ENCODE data around the gene SORCS2.

SORCS2 gene

DNA sequence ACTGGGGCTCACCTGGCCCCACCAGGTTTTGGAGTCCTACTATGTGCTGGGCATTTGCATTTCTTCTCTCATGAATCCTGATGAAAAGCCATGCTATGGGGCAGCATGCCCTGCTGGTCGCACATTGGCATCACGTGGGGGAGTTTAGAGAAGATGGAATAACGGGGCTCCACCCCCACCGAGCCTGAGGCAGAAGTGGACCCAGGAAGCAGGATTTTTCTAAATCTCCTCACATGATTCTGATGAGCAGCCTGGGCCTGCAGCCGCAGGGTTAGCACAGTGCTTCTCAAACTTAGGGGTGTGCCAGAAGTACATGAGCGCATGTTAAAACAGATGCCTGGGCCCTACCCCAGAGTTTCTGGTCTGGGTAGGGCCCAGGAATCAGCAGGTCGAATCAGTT, 4.6 kb upstream of the SORCS2 start:
- Histone ChIP-seq H3K4me3 (ENCODE audit: low read depth, low read length) (no peak overlapping the region), H3K27ac (no peak overlapping the region), H3K27me3 (replicated peaks) (peaks cover 24% of the 10 kb centered on the region), H3K36me3 (replicated peaks) (no peaks in the 10 kb centered on the region)
- in situ Hi-C loops (cut with HindIII; ENCODE audit: low pct_ligation_motif_present, low sequenced_read_pairs) = no loop called here
- TF ChIP-seq, protein P1, sequence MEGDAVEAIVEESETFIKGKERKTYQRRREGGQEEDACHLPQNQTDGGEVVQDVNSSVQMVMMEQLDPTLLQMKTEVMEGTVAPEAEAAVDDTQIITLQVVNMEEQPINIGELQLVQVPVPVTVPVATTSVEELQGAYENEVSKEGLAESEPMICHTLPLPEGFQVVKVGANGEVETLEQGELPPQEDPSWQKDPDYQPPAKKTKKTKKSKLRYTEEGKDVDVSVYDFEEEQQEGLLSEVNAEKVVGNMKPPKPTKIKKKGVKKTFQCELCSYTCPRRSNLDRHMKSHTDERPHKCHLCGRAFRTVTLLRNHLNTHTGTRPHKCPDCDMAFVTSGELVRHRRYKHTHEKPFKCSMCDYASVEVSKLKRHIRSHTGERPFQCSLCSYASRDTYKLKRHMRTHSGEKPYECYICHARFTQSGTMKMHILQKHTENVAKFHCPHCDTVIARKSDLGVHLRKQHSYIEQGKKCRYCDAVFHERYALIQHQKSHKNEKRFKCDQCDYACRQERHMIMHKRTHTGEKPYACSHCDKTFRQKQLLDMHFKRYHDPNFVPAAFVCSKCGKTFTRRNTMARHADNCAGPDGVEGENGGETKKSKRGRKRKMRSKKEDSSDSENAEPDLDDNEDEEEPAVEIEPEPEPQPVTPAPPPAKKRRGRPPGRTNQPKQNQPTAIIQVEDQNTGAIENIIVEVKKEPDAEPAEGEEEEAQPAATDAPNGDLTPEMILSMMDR (IDR thresholded peaks at IDR 0.05; ENCODE audit: low read depth, low read length, missing control alignments) = no peak
- no peak for DNase-seq

DNA sequence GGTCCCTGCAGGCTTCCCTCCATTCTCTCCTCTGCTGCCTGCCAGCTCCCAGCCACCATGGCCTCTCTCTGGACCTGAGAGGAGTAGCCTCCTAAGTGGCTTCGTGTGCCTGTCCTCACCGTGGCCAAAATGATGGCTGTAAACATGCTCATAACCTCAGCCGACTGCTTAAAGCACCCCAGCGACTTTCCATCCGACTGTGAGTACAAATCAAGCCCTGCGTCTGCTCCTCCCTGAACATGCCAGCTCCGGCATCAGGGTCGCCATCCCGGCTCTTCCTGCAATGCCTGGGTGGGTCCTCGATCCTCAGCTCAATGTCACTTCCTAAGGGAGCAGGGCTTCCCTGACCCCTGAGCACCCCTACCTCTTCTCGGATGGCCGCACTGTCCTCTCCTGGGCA, 3.3 kb upstream of the SORCS2 start:
- Histone ChIP-seq H3K4me3 (ENCODE audit: low read depth, low read length) (no peak overlapping the region), H3K36me3 (replicated peaks) (no peaks in the 10 kb centered on the region), H3K27me3 (replicated peaks) (peaks cover 36% of the 10 kb centered on the region), H3K27ac (no peak overlapping the region)
- in situ Hi-C loops (cut with HindIII; ENCODE audit: low pct_ligation_motif_present, low sequenced_read_pairs) = no loop called here
- DNase-seq = no peak
- TF ChIP-seq, protein P1 (IDR thresholded peaks at IDR 0.05; ENCODE audit: low read depth, low read length, missing control alignments) = no peak

DNA sequence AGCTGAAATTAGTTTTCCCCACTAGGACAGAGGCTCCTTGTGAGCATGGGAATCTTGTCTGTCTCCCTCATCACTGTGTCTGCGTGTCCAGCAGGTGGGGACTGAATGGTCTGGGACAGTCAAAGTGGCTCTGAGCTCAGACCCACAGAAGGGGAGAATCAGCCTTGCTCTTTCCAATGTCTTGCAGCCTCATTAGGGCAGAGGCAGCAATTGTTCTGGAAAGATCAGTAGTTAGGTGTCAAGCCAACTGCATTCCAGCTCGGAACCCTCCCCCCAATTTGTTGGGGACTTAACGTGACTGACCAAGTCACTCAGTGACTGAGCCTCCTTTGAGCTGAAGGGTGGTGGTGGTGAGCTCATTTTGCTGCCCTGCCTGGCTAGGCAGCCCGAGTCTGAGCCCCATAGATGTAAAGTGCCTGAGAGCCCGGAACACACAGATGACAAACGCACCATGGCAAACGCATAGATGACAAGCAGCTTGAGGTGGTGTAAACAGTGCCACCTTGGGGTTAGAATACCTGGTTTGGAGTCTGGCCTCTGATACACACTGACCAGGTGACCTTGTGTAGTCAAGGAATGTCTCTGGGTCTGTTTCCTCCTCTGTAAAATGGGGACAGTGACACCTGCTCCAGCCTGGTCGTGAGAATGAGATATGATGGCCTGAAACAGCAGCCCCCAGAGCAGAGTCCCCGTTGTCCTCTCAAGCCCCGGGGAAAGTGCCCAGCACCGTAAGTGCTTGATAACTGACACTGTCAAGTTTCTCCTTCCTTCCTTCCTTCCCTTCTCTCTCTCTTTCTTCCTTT, 2.7 kb upstream of the SORCS2 start:
- Histone ChIP-seq H3K4me3 (ENCODE audit: low read depth, low read length) (no peak overlapping the region), H3K27me3 (replicated peaks) (peaks cover 38% of the 10 kb centered on the region), H3K36me3 (replicated peaks) (no peaks in the 10 kb centered on the region), H3K27ac (no peak overlapping the region)
- TF ChIP-seq, protein P1 (IDR thresholded peaks at IDR 0.05; ENCODE audit: low read depth, low read length, missing control alignments) = peak; percentile 8
- in situ Hi-C loops (cut with HindIII; ENCODE audit: low pct_ligation_motif_present, low sequenced_read_pairs) = no loop called here
- no peak for DNase-seq

DNA sequence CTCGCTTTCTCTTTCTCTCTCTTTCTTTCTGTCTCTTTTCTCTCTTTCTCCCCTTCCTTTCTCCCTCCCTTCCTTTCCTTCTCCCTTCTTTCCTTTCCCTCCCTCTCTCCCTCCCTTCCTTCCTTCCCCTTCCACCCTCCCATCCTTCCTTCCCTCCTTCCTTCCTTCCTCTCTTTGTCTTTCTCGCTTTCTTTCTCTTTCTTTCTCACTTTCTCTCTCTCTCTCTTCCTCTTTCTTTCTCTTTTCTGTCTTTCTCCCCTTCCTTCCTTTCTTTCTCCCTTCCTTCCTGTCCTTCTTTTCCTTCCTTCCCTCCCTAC, 2.1 kb upstream of the SORCS2 start:
- no peak for DNase-seq
- in situ Hi-C loops (cut with HindIII; ENCODE audit: low pct_ligation_motif_present, low sequenced_read_pairs) = no loop called here
- Histone ChIP-seq H3K27ac (no peak overlapping the region), H3K36me3 (replicated peaks) (no peaks in the 10 kb centered on the region), H3K27me3 (replicated peaks) (peaks cover 39% of the 10 kb centered on the region), H3K4me3 (ENCODE audit: low read depth, low read length) (no peak overlapping the region)
- TF ChIP-seq, protein P1 (IDR thresholded peaks at IDR 0.05; ENCODE audit: low read depth, low read length, missing control alignments) = no peak

DNA sequence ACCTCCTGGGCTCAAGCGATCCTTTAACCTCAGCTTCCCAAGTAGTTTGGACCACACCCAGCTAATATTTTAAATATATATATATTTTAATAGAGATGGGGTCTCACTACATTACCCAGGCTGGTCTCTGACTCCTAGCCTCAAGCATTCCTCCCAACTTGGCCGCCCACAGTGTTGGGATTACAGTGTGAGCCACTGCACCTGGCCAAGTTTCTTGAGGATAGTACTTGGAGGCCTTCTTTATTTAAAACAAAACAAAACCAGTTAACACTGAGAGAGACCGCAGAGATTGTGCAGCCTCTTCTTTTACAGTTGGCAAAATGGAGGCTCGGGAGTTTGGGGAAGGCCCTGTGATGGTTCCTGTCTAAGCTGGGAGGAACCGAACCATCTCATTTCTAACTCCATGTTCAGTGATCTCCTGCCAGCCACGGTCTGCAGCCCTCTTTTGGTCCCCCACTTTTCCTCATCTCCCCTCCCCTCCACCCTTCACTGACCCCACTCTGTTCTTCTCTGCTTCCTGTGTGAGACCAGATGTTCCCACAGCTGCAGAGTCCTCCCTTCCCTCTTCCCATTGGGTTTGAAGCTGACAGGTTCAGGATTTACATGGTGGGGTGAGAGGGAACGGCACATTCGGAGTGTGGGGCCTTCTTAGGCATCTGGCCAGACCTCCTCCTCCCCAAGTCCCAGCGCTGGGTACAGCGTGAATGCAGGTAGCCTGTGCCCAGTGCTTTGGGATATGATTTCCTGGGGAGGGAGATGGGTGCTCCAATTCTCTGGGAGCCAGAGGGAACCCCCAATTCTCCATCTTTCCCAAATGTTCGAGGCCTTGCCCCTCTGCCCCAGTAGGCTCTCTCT, 1.4 kb upstream of the SORCS2 start:
- no peaks in the 10 kb centered on the region for H3K36me3 ChIP-seq (replicated peaks)
- in situ Hi-C loops (cut with HindIII; ENCODE audit: low pct_ligation_motif_present, low sequenced_read_pairs) = no loop called here
- peaks cover 39% of the 10 kb centered on the region for H3K27me3 ChIP-seq (replicated peaks)
- no peak overlapping the region for H3K4me3 ChIP-seq (ENCODE audit: low read depth, low read length)
- H3K27ac ChIP-seq = no peak overlapping the region
- TF ChIP-seq, protein P1 (IDR thresholded peaks at IDR 0.05; ENCODE audit: low read depth, low read length, missing control alignments) = no peak
- DNase-seq = no peak

All from brain microvascular endothelial cell (primary cell).